Dermis microvascular lymphatic vessel endothelial cell (primary cell): Measurements from ENCODE around the gene DEPP1. TPM values are rescaled to one million over a fixed set of nuclear protein-coding genes. Genes with fewer than 3 reads are reported as not detected.
A peak's percentile ranks its signal among the peaks of the same experiment; 100 is the strongest.

ENCODE experiments used
- DNase-seq, 2 donors: peaks; one replicate each; pipeline versions ENCODE4 v3.0.0 to v3.0.0-alpha.2; 2010; ENCODE audit warnings: low read depth in 2 of 2
- total RNA-seq: library from RNA; depleted of rRNA; stranded (reverse); fragments of >200 nt; gene quantifications from 2 replicates; pipeline ENCODE4 v1.2.1, GENCODE V29; 2014

Gene DEPP1
- total RNA-seq, 1 donor from 2014 or later, result 122 TPM

DNA sequence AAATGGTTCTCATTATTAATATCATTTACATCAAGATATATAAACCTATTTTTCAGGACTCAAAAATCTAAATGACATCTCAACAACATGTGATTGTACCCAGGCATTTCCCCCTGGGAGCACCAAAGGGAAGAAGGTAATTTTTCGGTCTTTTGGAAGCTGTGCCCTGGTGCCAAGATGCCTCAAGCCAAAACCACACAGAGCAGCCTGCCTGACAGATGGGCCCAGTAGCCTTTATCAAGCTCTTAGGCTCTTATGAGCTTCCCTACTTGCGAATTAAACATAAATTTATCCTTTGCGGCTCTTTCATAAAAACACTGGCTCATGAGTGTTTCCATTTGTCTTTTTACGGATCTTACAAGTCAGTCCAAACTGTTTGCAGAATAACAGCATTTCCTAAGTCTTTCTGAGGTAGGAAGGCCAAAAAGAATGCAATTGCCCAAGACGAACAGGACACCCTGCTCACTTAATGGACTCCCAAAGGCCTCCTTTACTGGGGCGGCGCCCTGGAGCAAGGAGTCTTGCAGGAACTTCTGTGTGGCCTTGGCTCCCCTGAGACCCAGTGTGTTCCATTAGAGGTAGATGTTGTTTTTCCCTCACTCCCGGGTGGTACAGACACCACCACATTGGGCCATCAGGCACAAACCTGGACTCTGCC lies 23.1 kb downstream of the DEPP1 start:
- no peak for DNase-seq

- no peak for DNase-seq
Observed at GRCh38 chr10:44954962-44955361, 23.6 kb downstream of the DEPP1 start.

DNA sequence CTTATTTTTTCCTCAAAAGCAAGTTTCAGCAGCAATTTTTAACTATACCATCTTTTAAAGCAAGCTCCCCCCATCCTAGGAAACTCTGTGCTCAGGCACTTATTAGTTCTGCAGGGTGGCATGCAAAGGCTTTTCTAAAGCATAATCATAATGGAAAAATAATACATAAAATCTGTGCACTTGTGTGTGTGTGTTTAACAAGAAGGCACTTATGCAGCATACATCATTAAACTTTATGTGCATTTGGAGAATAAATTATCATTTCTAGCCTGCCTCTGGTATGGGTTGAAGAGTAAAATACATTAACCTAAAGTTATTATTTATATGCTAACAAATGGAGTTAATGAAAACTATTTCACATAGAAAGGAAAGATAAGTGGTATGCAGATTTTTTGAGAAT lies 24.6 kb downstream of the DEPP1 start:
- DNase-seq, result no peak

GRCh38 chr10:44952779-44953231 lies 25.8 kb downstream of the DEPP1 start:
- no peak for DNase-seq

GRCh38 chr10:44951576-44952226 lies 26.9 kb downstream of the DEPP1 start:
- no peak for DNase-seq

GRCh38 chr10:44950326-44951225 lies 28.0 kb downstream of the DEPP1 start:
- DNase-seq, result no peak

DNA sequence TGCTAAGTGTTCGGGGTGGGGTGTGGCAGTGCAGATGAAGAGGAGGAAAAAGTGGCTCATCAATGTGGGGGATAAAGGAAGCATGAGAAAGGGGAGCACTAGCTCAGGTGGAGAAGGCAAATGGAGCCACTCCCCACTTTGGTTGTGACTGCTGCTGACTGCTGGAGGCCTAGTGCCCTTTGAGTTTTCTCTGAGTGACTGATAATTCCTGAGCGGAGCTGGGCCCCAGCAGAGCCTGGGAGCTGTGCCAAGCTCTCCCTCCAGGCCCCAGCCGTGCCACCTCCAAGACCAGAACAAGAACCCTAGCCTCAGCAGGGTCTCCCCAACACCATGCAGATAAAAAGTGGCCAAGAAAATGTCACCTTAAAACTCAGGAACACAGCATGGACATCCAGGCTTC lies 28.7 kb downstream of the DEPP1 start:
- no peak for DNase-seq

DNA sequence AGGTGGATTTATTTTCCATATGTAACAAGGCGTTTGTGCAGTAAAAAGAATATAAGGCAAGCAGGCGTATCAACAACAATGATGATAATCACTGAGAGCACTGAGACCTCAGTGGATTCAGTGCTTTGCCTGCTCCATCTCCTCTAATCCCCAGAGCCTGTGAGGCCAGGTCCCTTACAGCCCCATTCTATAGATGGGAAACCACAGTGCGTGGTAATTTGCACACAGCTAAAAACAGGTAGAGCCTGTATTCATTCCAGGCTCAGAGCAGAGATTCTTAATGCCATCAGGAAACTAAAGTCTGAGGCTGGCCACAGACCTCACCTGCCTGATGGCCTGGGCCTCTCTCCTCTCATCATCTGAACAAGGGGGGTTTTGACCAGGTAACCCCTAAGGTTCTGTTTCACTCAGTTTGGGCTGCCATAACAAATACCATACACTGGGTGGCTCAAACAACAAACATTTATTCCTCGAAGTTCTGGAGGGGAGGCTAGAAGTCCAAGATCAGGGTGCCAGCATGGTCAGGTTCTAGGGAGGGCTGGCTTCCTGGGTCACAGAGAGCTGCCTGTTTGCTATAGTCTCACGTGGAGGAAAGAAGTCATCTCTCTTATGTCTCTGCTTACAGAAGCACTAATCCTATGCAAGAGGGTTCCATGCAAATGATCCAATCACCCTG lies 29.3 kb downstream of the DEPP1 start:
- no peak for DNase-seq

DNA sequence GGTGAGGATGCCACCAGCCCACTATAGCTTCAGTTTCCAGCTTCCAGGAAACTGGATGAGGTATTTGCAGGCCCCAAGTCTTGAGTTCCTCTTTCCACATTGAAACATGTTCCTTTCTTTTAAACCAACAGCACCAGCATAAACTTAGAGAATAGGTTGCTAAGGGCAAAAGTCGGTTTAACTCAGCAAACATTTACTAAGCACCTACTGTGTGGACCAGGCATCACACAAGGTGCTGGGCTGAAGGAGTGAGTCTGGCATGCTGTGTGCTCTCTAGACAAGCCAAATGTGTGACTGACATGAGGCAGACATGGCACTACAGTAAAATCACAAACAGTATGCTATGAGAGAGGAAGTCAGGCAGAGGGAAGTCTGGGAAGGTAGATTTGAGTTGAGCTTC lies 30.0 kb downstream of the DEPP1 start:
- DNase-seq, result no peak

GRCh38 chr10:44947371-44948152 lies 31.0 kb downstream of the DEPP1 start:
- no peak for DNase-seq

GRCh38 chr10:44946205-44946604 lies 32.4 kb downstream of the DEPP1 start:
- DNase-seq, result no peak

DNA sequence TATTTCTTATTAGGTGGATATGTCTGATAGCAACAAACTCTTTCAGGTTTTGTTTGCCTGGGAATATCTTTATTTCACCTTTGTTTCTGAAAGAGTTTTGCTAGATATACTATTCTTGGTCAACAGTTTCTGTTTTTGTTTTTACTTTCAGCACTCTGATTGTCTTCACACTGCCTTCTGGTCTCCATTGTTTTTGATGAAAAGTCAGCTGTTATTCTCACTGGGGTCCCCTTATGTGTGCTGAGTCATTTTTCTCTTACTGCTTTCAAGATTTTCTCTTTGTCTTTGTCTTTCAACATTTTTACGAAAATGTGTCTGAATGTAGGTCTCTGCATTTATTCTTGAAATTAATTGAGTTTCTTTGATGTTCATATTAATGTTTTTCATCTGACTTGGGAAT lies 34.3 kb downstream of the DEPP1 start:
- DNase-seq, result no peak

GRCh38 chr10:44939691-44940401 lies 38.8 kb downstream of the DEPP1 start:
- no peak for DNase-seq

- DNase-seq, result no peak
Observed at GRCh38 chr10:44938956-44939355, 39.7 kb downstream of the DEPP1 start.

- no peak for DNase-seq
Observed at GRCh38 chr10:44937196-44938005, 41.2 kb downstream of the DEPP1 start.

- DNase-seq, result no peak
Observed at GRCh38 chr10:44936314-44936975, 42.2 kb downstream of the DEPP1 start.

- DNase-seq, result no peak
Observed at GRCh38 chr10:44935966-44936295, 42.7 kb downstream of the DEPP1 start.

GRCh38 chr10:44935201-44935965 lies 43.2 kb downstream of the DEPP1 start:
- DNase-seq, result peak in 1 of 2 donors; percentile 39
